Globus pallidus (tissue), 1 donor: ENCODE measurements around the gene ZGLP1.

Source experiments
- DNase-seq: peaks from one replicate; pipeline ENCODE4 v3.0.0-alpha.2; 2015; ENCODE audit warnings: low spot score

ZGLP1 gene

GRCh38 chr19:10327793-10328192 is 18.2 kb upstream of the ZGLP1 start:
- DNase-seq = no peak

GRCh38 chr19:10325732-10326131 is 16.1 kb upstream of the ZGLP1 start:
- DNase-seq = no peak

- no peak for DNase-seq
These were observed 12.5 kb upstream of the ZGLP1 start for GRCh38 chr19:10321874-10322835.

GRCh38 chr19:10321417-10321797 is 11.8 kb upstream of the ZGLP1 start:
- DNase-seq = no peak

GRCh38 chr19:10320602-10321416 is 11.2 kb upstream of the ZGLP1 start:
- no peak for DNase-seq

GRCh38 chr19:10318807-10319682 is 9.4 kb upstream of the ZGLP1 start:
- no peak for DNase-seq

- DNase-seq = no peak
These were observed 8.3 kb upstream of the ZGLP1 start for GRCh38 chr19:10317857-10318462.

GRCh38 chr19:10317045-10317856 is 7.6 kb upstream of the ZGLP1 start:
- no peak for DNase-seq

- no peak for DNase-seq
These were observed 6.8 kb upstream of the ZGLP1 start for GRCh38 chr19:10316229-10317044.

GRCh38 chr19:10315335-10316214 is 6.0 kb upstream of the ZGLP1 start, which contains the start of gene FDX2:
Gene FDX2, minus strand, starts transcription at chr19:10316015. Its CDS starts 19 bp downstream, at chr19:10315996.
- DNase-seq = peak; percentile 79

GRCh38 chr19:10306327-10306726 is 3.3 kb downstream of the ZGLP1 start:
- DNase-seq = no peak

GRCh38 chr19:10305139-10305806 is 4.3 kb downstream of the ZGLP1 start:
- DNase-seq = peak; percentile 25

GRCh38 chr19:10299545-10300458 is 9.8 kb downstream of the ZGLP1 start:
- no peak for DNase-seq

GRCh38 chr19:10295847-10296591 is 13.6 kb downstream of the ZGLP1 start:
- DNase-seq = no peak

- no peak for DNase-seq
These were observed 14.2 kb downstream of the ZGLP1 start for GRCh38 chr19:10295305-10295846.

GRCh38 chr19:10294368-10294697 is 15.3 kb downstream of the ZGLP1 start:
- no peak for DNase-seq
